Left renal pelvis (tissue), 4 donors: Measurements from ENCODE around the gene SCFD2. TPM values are rescaled to one million over a fixed set of nuclear protein-coding genes. Genes with fewer than 3 reads are reported as not detected.
"Not testable (repeated sequence)": the region's sequence is repeated elsewhere in the genome, so short reads cannot be mapped to it uniquely, and the experiment has no call there.

Experiments
- DNase-seq, 4 donors: peaks; one replicate each; pipeline ENCODE4 v3.0.0-alpha.2; 2013; ENCODE audit warnings: low read depth in 4 of 4, low spot score in 3 of 4
- polyA plus RNA-seq, 4 donors: library from polyadenylated mRNA; unstranded; fragments of 120-200 nt; gene quantifications; one replicate each; pipeline ENCODE4 v1.2.1, GENCODE V29; 2013; ENCODE audit not compliant: insufficient read length in 4 of 4

SCFD2 gene
- polyA plus RNA-seq, 4 donors: 12.7 to 14.2 (median 13.5) TPM

DNA sequence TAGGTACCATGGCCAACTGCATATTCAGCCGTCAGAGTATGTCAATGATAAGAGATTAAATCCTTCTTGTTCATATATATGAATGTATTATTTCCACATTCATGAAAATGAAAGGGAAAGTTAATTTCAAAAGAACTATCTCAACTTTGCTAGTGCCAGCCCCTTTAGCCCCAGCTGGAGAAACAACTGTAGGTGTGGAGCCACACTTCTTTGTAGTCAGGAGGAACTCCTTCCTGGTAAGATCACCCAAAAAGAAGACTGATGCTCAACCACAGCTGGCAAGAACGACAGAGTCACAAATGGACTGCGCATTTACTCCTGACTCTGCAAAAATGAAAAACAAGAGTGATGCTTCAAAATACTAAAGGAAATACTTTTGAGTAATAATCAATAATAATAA lies 367.4 kb downstream of the SCFD2 start:
- no peak for DNase-seq

DNA sequence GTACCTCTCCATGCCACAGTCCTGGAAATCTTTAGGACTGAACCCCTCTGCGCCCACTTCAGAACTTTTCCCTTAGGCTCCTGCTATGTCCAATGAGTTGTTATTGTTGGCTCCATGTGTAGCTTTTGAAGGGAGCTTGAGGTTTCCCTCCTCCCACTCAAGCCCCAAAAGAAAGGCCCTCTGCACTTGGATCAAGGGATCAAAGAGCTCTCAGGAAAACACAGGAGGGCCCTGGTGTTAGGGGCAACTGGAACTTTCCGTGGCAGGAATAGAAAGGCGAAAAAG lies 368.8 kb downstream of the SCFD2 start:
- DNase-seq: no peak

DNA sequence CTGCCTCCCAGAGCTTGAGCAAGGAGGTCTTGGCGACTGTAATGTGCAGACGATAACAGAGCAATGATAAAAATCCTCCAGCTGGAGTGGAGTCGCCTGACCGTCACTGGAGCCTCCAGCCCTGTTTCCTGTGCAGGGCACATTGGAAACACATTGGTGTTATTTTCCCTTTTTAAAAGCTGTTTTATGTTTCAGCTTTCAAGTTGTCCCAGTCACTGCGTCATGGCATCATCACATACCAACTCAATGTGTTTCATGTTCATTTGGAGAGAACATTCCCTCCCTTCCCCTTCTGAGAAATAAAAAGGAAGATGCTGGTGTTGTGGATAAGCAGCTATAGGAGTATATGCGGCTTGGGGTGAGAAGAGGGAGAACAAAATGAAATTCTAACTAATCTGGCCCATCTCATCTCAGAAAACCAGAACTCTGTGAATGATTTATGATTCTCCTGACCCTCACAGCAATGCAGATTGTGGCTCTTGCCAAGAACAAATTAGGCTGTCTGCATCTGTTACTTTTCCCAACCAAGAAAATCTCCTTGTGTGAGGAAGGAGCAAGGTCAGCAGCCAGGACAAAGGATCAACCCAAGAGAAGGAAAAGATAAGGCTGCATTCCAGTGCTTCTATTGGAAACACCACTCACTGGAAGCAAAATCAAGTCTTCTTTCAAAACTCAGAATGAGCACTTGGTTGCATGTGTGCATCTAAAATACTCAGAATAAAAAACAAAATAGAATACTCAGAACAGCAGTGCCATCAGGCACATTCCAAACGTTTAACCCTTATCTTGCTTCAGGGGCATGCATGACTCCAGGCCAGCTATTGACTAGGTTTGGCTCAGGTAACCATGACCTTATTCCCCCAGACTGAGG lies 369.4 kb downstream of the SCFD2 start:
- peak in 2 of 4 donors; percentile 60 to 63 for DNase-seq

DNA sequence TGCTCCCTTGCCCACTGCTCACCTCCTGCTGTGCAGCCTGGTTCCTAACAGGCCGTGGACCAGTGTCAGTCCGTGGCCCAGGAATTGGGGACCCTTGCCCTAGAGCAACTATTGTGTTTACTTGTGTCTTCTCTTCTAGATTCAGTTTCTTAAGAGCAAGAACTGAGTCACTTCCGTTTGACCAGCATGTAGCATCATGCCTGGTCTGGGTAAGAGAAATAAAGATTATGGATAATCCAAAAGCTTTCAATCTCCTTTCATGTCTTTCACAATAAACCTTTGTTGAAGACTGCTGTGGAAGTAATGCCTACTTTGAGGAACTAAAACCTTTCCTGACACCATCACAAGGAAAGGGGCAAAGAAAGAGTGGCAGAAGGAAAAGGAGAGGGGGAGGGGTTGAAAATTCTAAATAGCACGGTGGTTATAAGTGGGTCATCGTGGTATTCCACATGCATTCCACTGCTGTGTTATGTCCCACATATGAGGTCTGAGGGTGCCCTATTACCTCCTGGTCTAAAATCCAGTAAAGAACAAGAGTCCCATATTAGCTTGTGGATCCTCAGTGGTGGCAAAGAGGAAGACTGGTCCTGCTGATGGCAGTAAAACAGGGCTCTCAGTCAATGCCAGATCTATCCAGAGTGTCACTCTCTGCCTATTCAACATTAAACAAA lies 370.4 kb downstream of the SCFD2 start:
- DNase-seq: no peak

DNA sequence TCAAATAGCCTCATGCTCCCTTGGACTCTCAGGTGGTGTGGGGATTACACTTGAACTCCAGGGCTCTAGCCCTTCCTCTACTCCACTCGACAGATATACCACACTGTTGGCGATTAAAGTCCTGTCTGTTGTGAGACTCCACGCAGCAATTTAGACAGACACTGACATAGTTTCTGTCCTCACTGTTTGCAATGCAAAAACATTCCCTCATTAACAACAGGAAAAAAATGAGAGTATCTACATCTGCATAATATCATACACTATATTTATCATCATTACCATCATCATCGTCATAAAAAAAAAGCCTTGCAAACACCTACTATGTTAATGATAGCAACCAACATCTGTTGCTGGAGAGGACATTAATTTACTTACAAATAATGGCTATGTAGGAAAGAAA lies 371.3 kb downstream of the SCFD2 start:
- no peak for DNase-seq

DNA sequence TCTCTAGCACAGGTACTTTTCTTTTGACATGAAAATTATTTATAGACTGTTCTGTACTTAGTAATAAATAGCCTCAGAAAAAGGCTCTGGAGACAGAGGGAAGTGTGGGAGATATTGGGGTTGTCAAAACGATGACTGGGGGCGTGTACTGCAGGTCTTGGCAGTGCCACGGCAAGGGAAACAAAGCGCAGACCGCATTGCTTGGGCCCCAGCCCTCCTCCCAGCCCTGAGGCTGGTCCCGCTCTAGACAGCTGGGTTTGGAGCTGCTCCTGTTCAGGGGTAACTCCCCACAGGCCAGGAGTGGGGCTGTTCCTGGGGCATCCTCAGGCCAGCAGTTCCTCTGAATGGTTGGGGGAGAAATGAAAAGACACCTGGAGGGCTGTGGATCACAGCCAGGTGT lies 372.1 kb downstream of the SCFD2 start:
- no peak for DNase-seq

DNA sequence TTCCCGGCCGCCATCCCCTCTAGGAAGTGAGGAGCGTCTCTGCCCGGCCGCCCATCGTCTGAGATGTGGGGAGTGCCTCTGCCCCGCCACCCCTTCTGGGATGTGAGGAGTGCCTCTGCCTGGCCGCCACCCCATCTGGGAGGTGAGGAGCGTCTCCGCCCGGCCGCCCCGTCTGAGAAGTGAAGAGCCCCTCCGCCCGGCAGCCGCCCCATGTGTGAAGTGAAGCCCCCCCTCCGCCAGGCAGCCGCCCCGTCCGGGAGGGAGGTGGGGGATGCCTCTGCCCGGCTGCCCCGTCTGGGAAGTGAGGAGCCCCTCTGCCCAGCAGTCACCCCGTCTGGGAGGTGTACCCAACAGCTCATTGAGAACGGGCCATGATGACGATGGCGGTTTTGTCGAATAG lies 373.3 kb downstream of the SCFD2 start:
- DNase-seq: not testable (repeated sequence)

GRCh38 chr4:52991472-52991871 lies 374.4 kb downstream of the SCFD2 start:
- no peak for DNase-seq

DNA sequence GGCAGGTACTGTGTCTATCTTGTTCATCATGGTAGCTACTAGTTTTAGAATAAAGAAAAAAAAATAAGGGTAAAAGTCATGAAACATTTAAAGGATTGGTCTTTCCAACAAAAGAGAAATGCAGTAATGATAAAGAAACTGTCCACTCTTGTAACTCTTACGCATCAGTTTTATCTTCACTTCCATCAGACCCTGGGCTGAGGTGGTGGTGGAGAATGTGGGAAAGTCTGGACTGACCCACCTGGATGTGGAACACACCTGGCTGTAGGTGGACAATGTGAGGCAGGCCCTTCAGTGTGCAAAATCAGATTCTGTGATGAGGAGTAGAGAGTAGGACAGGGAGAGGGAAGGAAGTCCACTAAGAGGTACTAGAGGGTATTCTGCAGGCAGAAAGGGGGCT lies 375.2 kb downstream of the SCFD2 start:
- no peak for DNase-seq

- no peak for DNase-seq
Observed at GRCh38 chr4:52989865-52990264, 376.0 kb downstream of the SCFD2 start.

DNA sequence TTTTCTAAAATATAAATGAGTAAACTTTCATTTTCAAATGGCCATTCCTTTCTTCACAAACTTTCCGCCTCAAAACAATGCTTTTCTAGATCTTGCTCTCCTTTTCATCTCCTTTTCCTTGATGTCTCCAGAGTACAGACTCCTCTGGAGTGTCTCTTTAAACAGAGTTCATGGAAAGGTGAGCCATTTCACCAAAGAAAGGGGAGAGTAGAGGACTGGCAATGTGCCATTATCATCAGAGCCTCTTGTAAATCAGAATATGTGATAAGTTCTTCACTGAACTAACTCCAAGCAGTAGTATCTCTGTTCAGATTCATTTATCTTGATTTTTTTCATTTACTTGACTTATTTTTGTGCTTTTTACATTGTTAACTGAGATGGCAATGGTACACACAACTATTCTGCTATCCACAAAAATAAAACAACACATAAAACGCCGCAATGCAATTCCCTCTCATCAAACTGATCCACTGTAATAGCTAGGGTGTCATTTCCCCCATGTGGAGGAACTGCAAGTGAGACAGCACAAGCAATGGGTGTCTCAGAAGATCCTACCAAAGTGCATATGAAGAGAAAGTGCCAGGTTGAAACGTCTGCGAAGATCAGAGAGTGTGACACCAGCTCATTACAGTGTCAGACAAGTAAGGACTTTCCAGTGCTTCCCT lies 378.3 kb downstream of the SCFD2 start:
- DNase-seq: no peak

- DNase-seq: no peak
Observed at GRCh38 chr4:52984462-52984881, 381.4 kb downstream of the SCFD2 start.

DNA sequence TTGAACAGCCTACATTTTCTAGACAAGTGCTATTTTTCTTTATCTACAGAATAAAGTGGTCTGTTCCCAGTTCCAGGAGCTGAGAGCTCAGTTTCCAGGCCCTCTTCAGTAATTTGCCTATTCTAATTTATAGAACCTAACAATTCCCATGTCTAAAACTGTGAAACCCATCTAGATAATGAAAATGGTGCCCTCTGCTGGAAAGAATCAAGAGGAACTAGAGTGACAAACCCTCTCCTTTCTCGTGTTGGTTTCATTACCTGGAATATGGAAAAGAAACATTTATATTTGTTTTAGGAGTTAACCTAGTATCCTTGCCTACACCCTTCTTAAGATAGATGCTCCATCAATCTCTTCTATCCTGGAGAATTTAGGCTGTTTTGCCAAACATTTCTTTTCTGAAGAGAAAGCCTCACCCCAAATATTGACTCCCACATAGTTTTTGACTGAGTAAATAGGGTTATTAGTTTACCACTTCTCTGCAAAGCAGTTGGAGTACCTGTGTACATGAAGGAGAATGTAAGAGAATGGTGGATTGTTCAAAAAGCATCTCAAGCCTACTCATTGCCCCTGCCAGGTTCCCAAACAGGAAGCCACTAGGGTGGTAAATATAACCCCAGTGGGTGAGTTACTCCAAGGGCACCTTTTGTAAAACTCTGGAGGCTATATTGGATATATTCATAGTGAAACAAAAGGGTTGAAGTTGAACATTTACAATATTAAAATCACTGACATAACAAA lies 382.1 kb downstream of the SCFD2 start:
- DNase-seq: peak in 1 of 4 donors; percentile 54

DNA sequence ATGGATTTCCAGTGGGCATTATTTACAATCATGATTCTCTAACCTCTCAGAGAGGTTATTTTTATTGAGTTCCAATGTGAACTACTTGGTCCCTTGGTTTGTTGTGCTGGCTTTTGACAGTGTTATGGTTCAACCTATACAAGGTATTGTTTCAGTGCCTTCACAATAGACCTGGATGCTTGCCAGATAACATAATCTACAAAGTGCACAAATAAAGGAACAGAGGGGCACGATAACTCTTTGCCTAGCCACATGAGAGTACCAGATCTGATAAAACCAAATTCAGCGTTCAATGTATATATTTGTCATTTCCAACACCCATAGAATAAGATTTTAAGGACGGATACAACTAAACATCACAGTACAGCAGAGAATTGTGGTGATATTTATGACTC lies 382.9 kb downstream of the SCFD2 start:
- DNase-seq: no peak

GRCh38 chr4:52982255-52982945 lies 383.5 kb downstream of the SCFD2 start:
- no peak for DNase-seq

DNA sequence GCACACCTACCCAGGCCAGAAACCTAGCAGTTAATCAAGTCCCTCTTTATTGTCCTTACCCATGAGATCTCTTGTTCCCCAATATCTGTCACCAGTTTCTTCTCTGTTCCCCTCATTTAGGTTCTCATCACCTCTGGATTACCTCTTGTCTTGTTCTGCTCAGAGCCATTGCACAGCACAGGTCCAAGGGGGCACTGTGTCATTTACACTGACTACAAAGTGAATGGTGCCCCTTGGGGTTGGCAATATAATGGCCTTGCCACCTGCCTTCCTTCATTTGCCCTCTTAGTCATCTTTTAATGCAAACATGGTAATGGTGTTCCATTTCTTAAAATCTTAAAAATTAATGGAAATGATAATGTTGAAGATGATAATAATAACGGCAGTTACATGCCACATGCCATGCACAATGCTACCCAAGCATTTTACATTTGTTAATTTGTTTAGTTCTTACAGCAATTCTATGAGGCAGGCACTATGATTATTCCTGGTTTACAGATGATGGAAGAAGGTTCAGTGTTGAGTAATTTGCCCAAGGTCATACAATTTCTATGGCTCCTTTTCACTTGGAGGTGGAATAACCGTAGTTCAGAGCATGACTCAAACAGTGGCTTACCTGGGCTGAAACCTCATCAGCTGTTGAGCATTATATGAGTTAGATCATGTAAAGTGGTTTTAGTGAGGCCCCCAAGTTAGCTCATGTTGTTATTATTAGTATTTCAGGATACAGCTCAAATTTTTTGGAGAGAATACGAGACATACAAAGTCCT lies 385.9 kb downstream of the SCFD2 start:
- DNase-seq: no peak

- DNase-seq: no peak
Observed at GRCh38 chr4:52979020-52979419, 386.8 kb downstream of the SCFD2 start.

GRCh38 chr4:52977252-52977651 lies 388.6 kb downstream of the SCFD2 start:
- no peak for DNase-seq

GRCh38 chr4:52976523-52977230 lies 389.2 kb downstream of the SCFD2 start:
- DNase-seq: no peak
